Ramos (cell line): Measurements from ENCODE around the gene YWHAQ.
"Not testable (repeated sequence)": the region's sequence is repeated elsewhere in the genome, so short reads cannot be mapped to it uniquely, and the experiment has no call there.

Experiments used
- in situ Hi-C: fragments of 300-500 bp; cut with MboI; formaldehyde crosslinking; loops from one replicate; pipeline ENCODE4 v1.14.3; 2022; ENCODE audit warnings: low sequenced_read_pairs; ENCODE audit not compliant: unreplicated experiment

YWHAQ gene

GRCh38 chr2:9596621-9597311 lies 34.0 kb downstream of the YWHAQ start:
- in situ Hi-C loops, result no loop called here

- in situ Hi-C loops, result no loop called here
Observed at GRCh38 chr2:9595746-9596145, 35.1 kb downstream of the YWHAQ start.

GRCh38 chr2:9595256-9595655 lies 35.5 kb downstream of the YWHAQ start:
- in situ Hi-C loops, result not testable (repeated sequence)

- in situ Hi-C loops, result no loop called here
Observed at GRCh38 chr2:9594366-9595054, 36.3 kb downstream of the YWHAQ start.

GRCh38 chr2:9593925-9594324 lies 36.9 kb downstream of the YWHAQ start:
- in situ Hi-C loops, result no loop called here

GRCh38 chr2:9592699-9593098 lies 38.1 kb downstream of the YWHAQ start:
- in situ Hi-C loops, result no loop called here

GRCh38 chr2:9590641-9591040 lies 40.2 kb downstream of the YWHAQ start:
- in situ Hi-C loops, result no loop called here

- in situ Hi-C loops, result no loop called here
Observed at GRCh38 chr2:9586465-9586864, 44.3 kb downstream of the YWHAQ start.

- in situ Hi-C loops, result no loop called here
Observed at GRCh38 chr2:9585486-9585885, 45.3 kb downstream of the YWHAQ start.

- in situ Hi-C loops, result not testable (repeated sequence)
Observed at GRCh38 chr2:9584902-9585301, 45.9 kb downstream of the YWHAQ start.

GRCh38 chr2:9582624-9583023 lies 48.2 kb downstream of the YWHAQ start:
- in situ Hi-C loops, result no loop called here

GRCh38 chr2:9578467-9579235 lies 52.1 kb downstream of the YWHAQ start:
- in situ Hi-C loops, result no loop called here

GRCh38 chr2:9574331-9574730 lies 56.5 kb downstream of the YWHAQ start:
- in situ Hi-C loops, result no loop called here

GRCh38 chr2:9573840-9574239 lies 57.0 kb downstream of the YWHAQ start:
- in situ Hi-C loops, result no loop called here

- in situ Hi-C loops, result no loop called here
Observed at GRCh38 chr2:9573013-9573720, 57.6 kb downstream of the YWHAQ start.

- in situ Hi-C loops, result no loop called here
Observed at GRCh38 chr2:9570182-9571060, 60.4 kb downstream of the YWHAQ start.

GRCh38 chr2:9565436-9566153 lies 65.2 kb downstream of the YWHAQ start:
- in situ Hi-C loops, result no loop called here

- in situ Hi-C loops, result no loop called here
Observed at GRCh38 chr2:9560628-9561027, 70.2 kb downstream of the YWHAQ start.

- in situ Hi-C loops, result no loop called here
Observed at GRCh38 chr2:9558948-9559381, 71.8 kb downstream of the YWHAQ start.
